Activated T-cell treated with anti-CD3 and anti-CD28 coated beads for 4 hours (primary cell): Measurements from ENCODE around the gene CBFA2T3.
"Not testable (repeated sequence)": the region's sequence is repeated elsewhere in the genome, so short reads cannot be mapped to it uniquely, and the experiment has no call there.

Experiments used
- DNase-seq: peaks from one replicate; pipeline ENCODE4 v3.0.0-alpha.2; 2020

CBFA2T3 gene

GRCh38 chr16:88904676-88905365, 72.2 kb downstream of the CBFA2T3 start:
- no peak for DNase-seq

- DNase-seq, result no peak
These were observed 73.7 kb downstream of the CBFA2T3 start for GRCh38 chr16:88903267-88903666.

- DNase-seq, result no peak
These were observed 74.3 kb downstream of the CBFA2T3 start for GRCh38 chr16:88902744-88903143.

- no peak for DNase-seq
These were observed 75.2 kb downstream of the CBFA2T3 start for GRCh38 chr16:88901718-88902337.

- no peak for DNase-seq
These were observed 76.3 kb downstream of the CBFA2T3 start for GRCh38 chr16:88900662-88901052.

- no peak for DNase-seq
These were observed 76.9 kb downstream of the CBFA2T3 start for GRCh38 chr16:88899901-88900661.

GRCh38 chr16:88897696-88898425, 79.1 kb downstream of the CBFA2T3 start:
- DNase-seq, result no peak

- no peak for DNase-seq
These were observed 80.6 kb downstream of the CBFA2T3 start for GRCh38 chr16:88896238-88897070.

GRCh38 chr16:88895335-88895734, 81.7 kb downstream of the CBFA2T3 start:
- no peak for DNase-seq

- DNase-seq, result no peak
These were observed 82.2 kb downstream of the CBFA2T3 start for GRCh38 chr16:88894681-88895300.

GRCh38 chr16:88894266-88894665, 82.7 kb downstream of the CBFA2T3 start:
- not testable (repeated sequence) for DNase-seq

- no peak for DNase-seq
These were observed 83.7 kb downstream of the CBFA2T3 start for GRCh38 chr16:88893127-88893968.

GRCh38 chr16:88892065-88892464, 84.9 kb downstream of the CBFA2T3 start:
- no peak for DNase-seq

- DNase-seq, result no peak
These were observed 85.9 kb downstream of the CBFA2T3 start for GRCh38 chr16:88891083-88891482.

GRCh38 chr16:88889702-88890352, 87.2 kb downstream of the CBFA2T3 start:
- not testable (repeated sequence) for DNase-seq

GRCh38 chr16:88888461-88889387, 88.3 kb downstream of the CBFA2T3 start:
- no peak for DNase-seq

- DNase-seq, result no peak
These were observed 89.0 kb downstream of the CBFA2T3 start for GRCh38 chr16:88888057-88888456.

GRCh38 chr16:88886845-88887521, 90.0 kb downstream of the CBFA2T3 start:
- DNase-seq, result no peak

- no peak for DNase-seq
These were observed 90.6 kb downstream of the CBFA2T3 start for GRCh38 chr16:88886420-88886844.
